Stimulated activated CD8-positive, alpha-beta memory T cell treated with anti-CD3 and anti-CD28 coated beads, Interleukin-7, amount 100 ng/mL, for 4 hours (primary cell): ENCODE measurements around the gene CAMK4.

Experiments
- DNase-seq, 2 donors: peaks; one replicate each; pipeline ENCODE4 v3.0.0-alpha.2; 2020; ENCODE audit warnings: low read depth in 2 of 2

Gene CAMK4

DNA sequence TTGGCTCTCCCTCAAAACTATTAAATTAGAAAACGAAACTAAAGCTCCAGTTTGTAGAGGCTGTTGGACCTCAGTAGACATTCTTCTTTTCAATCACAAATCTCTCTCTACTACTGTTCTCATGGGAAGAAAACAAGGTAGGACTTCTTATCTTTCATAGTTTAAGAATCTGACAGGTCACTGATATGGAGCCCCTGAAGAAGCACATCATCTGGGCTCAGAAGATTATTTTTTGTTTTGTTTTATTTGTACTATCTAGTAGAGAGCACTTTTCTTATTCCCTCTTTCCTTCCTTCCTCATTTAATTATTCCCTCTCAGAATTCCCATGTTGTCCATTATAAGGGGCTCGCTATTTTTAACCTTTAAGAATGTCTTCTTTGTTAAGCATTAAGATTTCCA lies 261.9 kb downstream of the CAMK4 start:
- no peak for DNase-seq

DNA sequence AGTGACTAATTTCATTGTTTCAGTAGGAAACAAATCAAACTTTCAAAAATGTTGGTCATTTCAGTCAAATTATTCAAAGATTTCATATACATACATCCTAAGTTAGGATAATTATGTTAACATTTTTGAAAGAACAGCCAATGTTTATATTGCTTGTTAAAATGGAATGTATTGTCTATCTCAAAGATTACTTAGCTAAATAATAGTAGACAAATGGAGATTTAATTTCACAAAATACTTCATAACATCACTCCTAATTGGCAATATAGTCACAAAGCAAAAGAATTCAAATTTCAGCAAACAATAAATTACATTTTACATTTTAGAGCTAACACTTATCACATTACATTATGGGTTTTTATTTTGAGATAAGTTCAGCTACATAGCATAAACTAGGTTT lies 262.7 kb downstream of the CAMK4 start:
- no peak for DNase-seq

DNA sequence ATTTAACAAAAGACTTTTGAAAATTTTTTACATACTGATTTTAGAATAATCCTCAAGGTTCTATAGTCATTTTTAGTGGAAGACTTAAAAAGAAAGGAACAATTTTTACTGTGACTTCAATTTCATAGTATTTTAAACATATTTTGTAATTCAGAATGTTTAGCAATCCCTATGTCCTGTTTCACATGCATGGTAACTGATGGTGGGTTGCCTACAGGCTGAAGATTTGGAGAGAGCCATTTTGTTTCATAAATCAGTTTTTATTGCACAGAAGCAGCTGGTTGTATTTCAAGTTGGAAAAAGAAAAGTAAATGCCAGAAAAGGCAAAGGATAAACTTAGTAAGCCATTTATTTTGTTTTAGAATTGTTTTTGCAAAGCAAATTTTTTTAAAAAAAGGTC lies 264.2 kb downstream of the CAMK4 start:
- DNase-seq, result no peak

DNA sequence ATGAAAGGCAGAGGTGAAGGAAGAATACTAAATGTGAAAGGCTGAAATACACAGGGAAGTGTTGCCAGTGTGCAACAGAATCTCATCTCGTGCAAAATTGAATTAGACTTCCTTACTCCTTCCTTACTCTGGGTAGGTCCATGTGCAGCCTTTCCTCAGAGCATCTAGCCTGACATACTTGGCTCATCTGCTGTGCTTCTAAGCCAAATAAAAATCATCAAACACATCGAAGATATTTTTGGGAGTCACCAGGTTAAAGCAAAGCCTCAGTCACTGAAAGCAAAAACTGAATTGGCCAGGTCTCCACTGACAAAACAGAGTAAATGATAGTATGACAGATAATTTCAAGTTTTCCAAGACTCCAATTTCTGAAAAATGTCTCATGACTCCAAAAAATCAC lies 268.8 kb downstream of the CAMK4 start:
- no peak for DNase-seq

DNA sequence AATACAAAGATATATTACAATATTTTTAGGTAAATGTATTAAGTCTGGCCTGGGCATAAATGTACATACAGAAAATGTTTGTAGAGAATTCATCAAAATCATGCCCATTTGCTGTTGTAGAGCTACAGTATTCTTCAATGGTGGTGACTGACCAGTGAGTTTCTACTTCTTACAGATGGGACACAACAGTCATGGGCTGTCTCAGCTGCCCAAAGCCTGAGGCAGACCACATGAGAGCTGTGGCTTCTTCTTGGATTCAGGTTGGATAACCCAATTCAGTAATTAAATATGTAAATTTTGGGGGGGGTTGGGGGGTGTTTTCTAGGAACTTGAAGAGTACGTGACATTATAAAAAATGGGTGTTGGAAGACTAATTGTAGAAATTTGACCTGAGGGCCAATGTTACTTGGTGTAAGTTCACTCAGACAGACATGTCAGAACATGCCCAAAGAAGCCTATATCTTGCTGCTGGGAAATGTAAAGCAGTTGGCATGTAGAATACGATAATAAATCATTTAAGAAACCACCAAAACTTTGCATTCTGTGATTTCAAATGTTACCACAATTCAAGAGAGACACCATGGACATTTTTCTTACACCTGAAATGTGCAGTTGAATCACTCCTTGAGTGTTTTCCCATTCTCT lies 270.3 kb downstream of the CAMK4 start:
- DNase-seq, result no peak

DNA sequence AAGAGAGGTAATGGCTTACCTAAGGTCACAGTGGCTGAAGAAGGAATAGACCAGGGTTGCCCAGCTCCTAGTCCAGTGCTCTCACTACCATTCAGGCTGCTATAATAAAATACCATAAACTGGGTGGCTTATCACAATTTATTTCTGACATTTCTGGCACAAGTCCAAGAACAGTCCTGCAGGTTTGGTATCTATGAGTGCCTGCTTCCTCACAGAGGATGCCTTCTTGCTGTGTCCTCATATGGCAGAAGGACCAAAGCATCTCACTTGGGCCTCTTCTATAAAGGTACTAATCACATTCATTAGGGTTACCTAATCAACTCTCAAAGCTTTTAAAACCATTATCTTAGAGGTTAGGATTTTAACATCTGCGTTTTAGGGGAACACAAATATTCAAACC lies 271.0 kb downstream of the CAMK4 start:
- no peak for DNase-seq

DNA sequence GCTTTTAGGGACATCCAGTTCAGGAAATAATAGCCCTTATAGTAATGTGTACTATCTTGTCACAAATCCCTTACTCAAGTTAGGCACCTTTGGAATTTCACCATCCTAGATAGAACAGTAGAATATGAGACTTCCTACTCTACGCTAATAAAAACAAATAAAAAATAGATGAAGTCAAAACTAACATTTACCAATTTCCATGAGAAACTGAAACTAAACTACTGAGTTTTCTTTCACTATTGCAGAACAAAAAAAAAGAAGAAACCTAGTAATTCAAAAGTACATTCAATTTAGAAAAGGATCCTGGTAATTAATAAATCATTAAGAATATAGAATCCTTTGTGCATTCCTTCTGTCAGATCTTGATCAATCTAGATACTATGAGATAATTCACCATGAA lies 274.2 kb downstream of the CAMK4 start:
- DNase-seq, result no peak

DNA sequence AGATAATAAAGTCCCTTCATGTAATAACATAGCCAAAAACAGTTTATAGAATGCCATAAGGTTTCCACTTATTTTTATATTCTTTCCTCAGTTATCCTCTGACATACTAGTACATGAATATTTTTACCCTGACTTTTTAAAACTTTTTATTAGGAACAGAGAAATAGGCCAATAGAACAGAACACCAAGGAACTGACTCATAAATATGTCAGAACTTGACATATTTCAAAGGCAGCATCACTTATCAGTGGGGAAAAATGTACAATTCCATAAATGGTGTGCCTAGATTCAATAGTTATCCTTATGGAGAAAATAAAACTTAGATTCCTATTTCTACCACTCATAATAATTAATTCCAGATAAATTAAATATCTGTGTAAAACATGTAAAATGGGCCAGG lies 278.8 kb downstream of the CAMK4 start:
- DNase-seq, result no peak

DNA sequence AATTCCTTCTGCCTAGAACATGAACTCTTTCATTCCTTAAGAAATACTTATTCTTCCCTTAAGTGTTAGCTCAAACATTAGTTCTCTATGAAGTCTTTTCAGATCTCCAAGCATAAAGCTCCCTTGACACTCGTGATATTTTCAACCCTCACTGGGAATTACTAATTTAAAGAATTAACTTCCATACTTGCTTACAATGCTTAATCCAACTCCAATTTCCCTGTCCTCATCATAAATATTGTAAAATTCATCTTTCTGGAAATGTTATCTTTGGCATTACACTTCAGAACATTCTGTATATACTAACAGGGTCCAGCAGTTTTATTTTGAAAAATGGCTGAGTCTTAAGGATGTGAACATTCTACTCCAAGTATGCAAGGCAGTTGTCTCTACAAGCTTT lies 280.9 kb downstream of the CAMK4 start:
- DNase-seq, result no peak

DNA sequence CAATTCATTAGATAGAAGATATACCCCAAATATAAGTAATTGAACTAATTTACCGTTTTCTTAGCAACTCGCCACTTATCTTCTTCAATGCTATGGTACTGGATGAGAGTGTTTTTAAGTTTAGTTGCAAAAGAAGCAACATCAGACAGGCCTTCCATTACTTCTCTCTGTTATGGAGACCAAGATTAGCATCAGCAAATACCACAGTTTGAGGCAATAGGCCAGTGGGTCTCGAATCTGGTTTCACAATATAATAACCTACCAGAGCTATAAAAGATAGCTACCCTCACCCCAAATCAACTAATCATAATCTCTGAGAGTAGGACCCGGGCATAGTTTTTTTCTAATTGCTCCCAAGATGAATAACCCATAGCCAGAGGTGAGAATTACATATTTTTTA lies 283.1 kb downstream of the CAMK4 start:
- DNase-seq, result no peak

DNA sequence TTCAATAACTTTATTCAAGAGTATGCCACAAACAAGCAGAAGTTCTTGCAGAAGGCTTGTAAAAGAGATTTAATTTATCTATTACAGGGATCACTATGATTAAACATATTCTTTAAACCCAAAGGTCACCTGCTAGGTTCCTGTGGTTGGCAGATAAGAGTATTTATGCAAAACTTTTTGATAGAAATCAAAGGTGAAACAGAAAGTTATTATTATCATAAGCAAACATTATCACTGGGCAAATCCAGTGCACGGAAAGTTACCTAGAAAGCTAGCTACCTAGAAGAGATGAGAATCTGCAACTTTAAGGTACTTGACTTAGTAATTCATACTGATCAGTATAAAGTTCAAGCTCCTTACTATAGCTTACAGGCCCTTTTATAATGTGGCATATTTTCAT lies 284.9 kb downstream of the CAMK4 start:
- DNase-seq, result no peak

DNA sequence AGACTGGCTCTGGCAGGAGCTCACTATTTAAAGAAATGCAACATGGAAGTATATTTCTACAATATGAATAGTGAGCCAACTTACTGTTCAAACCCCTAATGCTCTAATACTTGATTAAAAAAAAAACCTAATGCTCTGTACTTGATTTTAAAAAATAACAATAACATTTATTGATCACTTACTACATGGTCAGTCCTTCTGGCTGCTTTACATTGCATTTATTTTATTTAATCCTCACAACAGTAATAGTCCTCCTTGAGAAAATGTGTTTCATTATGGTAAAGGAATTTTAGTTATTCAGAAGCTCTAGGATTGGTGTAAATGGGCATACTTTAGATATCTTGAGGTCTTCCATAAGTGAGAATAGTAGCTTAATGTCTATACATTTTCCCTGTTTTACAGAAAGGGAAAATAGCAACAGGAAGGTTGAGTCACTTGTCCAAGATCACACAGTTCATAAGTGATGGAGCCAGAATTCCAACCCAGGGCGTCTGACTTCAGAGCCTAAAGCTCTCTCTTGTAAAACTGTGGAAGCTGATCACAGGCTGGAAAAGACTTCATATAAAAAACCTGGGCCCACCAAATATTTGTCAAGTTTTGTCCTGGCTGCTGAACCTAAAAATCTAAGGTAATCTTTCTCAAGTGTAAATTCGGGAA lies 287.1 kb downstream of the CAMK4 start:
- DNase-seq, result no peak

DNA sequence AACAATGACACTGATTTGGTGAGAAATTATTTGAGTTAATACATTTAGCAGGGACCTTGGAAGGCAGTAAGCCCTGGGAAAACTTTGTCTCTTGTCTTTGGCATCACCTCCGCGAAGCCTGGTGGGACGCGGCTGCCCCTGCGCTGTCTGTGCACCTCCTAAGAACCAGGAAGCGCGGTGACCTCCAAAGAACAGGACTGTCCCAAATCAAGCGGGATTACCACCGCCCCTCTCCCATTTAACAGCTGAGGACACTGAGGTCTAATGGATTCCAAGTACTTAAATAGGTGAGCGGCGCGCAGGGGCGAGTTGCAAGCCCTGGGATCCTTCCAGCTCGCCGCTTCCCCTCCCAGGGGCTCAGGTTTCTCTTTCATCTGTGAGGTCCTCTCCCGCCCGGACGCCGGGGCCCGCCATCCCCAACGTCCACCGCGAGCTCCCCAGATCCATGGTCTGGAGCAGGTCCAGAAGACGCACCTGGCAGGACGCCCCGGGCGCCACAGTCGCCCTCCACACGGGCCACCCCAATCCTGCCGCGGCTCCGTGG lies 287.7 kb downstream of the CAMK4 start:
- DNase-seq, result peak in 1 of 2 donors; percentile 1

DNA sequence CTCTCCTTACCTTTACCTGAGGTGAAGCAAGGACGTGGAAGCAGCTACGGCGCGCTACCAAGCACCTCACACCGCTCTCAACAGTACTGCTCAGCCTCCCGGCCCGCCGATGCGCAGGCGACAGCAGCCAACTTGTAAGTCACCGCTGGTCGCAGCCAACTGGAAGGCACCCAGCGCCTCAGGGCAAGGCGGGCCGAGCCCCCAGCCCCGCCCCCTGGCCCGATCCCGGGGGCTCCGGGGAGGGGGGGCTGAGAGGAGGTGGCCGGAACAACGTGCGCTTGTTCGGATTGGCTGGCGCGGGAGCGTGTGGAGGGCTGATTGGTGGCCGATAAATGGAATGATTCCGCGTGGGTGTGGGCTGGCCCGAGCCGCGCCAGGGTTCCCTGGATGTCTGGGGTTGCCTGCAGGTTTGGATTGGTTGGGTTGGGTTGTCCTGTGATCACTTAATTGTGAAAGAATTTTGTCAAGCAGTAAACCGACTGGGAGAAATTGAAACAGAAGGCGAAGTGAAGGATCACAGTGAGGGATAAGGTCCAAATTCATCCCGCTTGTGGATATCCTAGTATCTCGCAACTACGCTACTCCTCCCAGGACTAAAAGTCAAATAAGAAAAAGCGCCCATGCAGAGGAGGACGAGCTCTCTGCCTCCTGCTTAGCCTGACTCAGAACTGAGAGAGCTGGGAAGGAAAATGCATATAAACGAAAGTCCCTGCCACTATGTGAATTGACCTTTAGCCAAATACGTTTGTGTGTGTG lies 288.4 kb downstream of the CAMK4 start, which contains the start of gene STARD4:
STARD4 (minus strand) TSS at position 161 of the 756 bp plus-strand sequence. CDS start 5,102 bp downstream, outside the sequence.
- peak; percentile 87 to 94 for DNase-seq

DNA sequence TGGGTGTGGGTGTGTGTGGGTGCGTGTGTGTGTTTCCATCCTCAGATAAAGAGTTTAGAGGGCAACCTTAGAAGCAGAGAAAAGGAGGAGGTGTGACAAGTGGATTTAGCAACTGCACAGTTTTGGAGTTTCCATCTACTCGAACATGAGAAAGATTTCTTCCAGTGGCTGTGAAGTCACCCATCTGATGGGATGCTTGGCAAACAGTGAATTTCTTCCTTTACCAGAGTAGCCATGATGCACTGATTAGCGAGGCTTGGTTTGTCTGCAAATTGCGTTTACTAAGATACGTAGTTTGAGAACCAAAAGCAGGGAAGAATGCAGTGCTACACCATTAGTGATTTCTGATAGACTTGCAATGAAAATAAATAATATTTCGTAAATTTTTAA lies 288.9 kb downstream of the CAMK4 start:
- DNase-seq, result peak in 1 of 2 donors; percentile 75

DNA sequence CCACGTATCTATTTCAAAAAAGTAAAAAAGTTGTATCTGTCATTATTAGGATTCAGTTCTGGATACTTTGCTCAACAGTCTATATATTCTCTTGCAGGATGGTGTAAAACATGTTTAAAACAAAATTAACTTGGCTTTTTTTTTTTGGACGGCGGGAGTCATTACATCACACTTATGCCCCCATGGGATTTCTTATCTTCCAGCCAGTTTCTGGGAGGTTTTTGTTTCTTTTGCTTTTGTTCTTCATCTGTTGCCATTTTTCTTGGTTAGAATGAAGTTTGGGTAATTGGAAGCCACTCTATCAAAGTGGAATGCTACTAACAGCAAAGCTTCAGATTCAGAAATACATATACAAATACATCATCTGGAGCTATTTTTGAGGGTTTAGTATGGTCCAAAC lies 289.9 kb downstream of the CAMK4 start:
- DNase-seq, result no peak

DNA sequence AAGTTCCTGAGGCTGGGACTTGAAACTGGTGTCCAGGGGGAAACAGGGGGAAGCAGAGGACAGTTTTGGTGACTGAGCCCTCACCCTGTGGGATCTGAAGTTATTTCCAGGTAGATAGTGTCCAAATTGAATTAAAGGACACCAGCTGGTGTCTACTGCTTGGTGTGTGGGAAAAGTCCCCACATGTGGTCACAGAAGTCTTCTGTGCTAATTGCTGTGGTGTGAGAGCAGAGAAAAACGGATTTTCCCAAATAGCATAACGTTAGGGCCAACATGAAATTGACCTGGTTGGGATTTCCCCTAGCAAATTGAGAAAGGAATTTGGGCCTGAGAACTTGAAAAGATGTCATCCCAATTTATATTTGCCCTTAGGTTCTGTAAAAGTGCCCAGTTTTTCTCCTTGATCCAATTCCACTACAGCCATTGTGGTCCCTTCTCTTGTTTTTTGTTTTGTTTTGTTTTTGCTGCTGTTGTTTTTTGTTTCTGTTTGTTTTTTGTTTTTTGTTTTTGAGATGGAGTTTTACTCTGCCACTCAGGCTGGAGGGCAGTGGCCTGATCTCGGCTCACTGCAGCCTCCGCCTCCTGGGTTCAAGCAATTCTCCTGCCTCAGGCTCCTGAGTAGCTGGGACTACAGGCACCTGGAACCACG lies 293.8 kb downstream of the CAMK4 start:
- DNase-seq, result no peak

DNA sequence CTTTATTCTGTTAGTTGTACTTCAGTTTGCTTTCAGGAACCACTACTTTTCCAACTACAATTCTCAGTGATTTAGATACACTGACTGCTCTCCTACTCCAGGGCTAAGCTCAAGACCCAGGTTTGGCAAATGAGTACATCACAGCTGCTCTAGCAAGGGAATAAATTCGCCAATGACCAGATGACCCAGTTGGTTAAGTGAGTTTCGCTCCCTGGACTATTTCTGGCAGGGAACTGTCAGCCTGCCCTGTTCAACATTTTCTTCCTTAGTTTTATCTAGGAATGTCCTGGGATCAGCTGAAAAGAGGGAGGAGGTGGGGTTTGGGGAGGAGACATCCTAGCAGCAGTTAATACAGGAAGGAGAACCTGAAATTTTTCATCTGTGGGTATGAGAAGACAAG lies 294.6 kb downstream of the CAMK4 start:
- no peak for DNase-seq

DNA sequence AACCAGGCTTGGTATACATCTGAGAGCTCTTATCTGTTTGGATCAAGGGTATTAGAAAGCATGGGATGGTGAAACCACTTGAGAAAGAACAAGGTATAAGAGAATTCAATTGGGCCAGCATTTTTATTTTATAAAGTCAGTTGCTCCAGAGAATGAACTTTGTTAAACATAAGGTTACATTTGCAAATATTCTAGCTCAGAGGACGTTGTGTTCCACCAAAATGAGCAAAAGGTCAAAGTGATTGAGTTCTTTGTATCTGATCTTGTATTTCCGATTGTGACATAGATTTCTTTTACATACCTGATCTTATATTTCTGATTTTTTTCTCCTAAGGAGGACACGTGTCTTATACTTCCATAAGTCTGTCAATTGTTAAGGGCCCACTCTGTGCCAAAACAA lies 296.7 kb downstream of the CAMK4 start:
- DNase-seq, result no peak

DNA sequence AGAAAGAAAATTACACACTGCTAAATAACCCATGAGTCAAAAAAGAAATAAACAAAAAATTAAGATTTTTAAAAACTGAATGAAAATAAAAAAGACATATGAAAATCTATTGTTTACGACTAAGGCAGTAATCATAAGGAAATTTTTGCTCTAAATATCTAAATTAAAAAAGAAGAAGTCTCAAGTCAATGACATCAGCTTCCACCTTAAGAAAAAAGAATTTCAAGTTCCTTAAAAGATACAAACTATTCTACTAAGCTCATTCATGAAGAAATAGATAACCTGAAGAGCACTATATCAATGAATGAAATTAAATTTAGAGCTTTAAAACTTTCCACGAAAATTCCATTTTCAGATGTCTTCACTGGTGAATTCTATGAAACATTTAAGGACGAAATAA lies 303.9 kb downstream of the CAMK4 start:
- DNase-seq, result no peak

DNA sequence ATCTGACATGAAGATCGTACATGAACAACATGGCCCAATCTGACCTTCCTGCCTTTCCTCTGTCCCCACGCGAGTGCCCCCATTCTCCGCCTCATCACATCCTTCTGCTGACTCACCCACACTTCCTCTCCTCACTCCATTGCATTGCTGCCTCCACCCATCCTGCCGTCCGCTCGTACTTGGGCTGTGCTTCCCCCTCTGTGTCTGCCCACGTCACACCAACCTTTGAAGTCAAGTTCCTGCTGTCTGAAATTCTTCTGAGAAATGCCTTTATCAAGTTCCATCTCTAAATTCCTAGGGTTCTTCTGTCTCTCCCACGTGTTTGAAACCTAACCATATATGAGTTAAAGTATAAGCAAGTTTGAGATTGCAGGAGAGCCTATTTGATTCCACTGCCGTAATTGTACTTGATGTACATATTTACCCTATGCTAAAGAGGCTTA lies 306.1 kb downstream of the CAMK4 start:
- DNase-seq, result peak; percentile 82 to 88
